A673 (cell line): ENCODE measurements around the gene OR51B4.

ENCODE experiments used
- EZH2 ChIP-seq: fragments of 200-600 bp; sonication (generic); IDR thresholded peaks from 2 replicates; pipeline ENCODE4 v1.6.1; 2017; ENCODE audit warnings: borderline replicate concordance, low read depth, mild to moderate bottlenecking, mixed read lengths, antibody characterized with exemption, low read length; ENCODE audit not compliant: poor library complexity, severe bottlenecking
- TF ChIP-seq, protein P1 (sequence below): fragments of 300-800, 200-600 bp; sonication (generic); conservative IDR thresholded peaks from 2 replicates; pipeline ENCODE4 v1.5.1; 2017; ENCODE audit warnings: low read depth, mild to moderate bottlenecking, antibody characterized with exemption, low read length, moderate library complexity, mixed read lengths

DNA sequence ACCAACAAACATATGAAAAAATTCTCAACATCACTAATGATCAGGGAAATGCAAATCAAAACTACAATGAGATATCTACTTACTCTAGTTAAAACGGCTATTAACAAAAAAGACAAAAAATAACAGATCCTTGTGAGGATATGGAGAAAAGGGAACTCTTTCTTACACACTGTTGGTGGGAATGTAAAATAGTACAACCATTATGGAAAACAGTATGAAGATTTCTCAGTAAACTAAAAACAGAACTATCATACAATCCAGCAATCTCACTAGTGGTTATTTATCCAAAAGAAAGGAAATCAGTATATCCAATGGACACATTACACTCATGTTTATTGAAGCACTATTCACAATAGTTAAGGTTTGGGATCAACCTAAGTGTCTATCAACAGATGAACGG lies 35.9 kb downstream of the OR51B4 start:
- TF ChIP-seq, protein P1, sequence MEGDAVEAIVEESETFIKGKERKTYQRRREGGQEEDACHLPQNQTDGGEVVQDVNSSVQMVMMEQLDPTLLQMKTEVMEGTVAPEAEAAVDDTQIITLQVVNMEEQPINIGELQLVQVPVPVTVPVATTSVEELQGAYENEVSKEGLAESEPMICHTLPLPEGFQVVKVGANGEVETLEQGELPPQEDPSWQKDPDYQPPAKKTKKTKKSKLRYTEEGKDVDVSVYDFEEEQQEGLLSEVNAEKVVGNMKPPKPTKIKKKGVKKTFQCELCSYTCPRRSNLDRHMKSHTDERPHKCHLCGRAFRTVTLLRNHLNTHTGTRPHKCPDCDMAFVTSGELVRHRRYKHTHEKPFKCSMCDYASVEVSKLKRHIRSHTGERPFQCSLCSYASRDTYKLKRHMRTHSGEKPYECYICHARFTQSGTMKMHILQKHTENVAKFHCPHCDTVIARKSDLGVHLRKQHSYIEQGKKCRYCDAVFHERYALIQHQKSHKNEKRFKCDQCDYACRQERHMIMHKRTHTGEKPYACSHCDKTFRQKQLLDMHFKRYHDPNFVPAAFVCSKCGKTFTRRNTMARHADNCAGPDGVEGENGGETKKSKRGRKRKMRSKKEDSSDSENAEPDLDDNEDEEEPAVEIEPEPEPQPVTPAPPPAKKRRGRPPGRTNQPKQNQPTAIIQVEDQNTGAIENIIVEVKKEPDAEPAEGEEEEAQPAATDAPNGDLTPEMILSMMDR, result no peak
- no peak for TF ChIP-seq EZH2
